SK-N-SH treated with all-trans-retinoic acid at 6 μM for 48 hours (cell line): Measurements from ENCODE around the gene MMS22L.
A peak's percentile ranks its signal among the peaks of the same experiment; 100 is the strongest.

Experiments
- ATAC-seq: fragments of 200-7000 bp; cut with Tn5 transposase; 3 replicates; pipeline ENCODE4 v1.9.1; 2020; ENCODE audit warnings: mild to moderate bottlenecking, moderate library complexity
- BACH2 ChIP-seq: fragments of 250-450 bp; sonication (Bioruptor Pico); IDR thresholded peaks from 2 replicates; pipeline ENCODE4 v1.9.0; 2021; ENCODE audit warnings: mild to moderate bottlenecking, borderline replicate concordance
- CSDC2 ChIP-seq: fragments of 250-450 bp; sonication (Bioruptor Pico); IDR thresholded peaks from 2 replicates; pipeline ENCODE4 v1.5.0; 2020; ENCODE audit warnings: mild to moderate bottlenecking, moderate library complexity
- CSRNP3 ChIP-seq: fragments of 250-450 bp; sonication (Bioruptor Pico); IDR thresholded peaks from 2 replicates; pipeline ENCODE4 v1.5.1; 2021; ENCODE audit warnings: mild to moderate bottlenecking, moderate library complexity
- GLIS3 ChIP-seq: fragments of 250-450 bp; sonication (Bioruptor Pico); IDR thresholded peaks from 2 replicates; pipeline ENCODE4 v1.5.0; 2020; ENCODE audit warnings: mild to moderate bottlenecking, moderate library complexity
- ISL1 ChIP-seq: fragments of 250-450 bp; sonication (Bioruptor Pico); IDR thresholded peaks from 2 replicates; pipeline ENCODE4 v2.1.2; 2022; ENCODE audit warnings: mild to moderate bottlenecking, moderate library complexity
- OSR1 ChIP-seq: fragments of 250-450 bp; sonication (Bioruptor Pico); IDR thresholded peaks from 2 replicates; pipeline ENCODE4 v1.8.0; 2022; ENCODE audit warnings: moderate library complexity, mild to moderate bottlenecking, inconsistent platforms
- POU6F1 ChIP-seq: fragments of 250-450 bp; sonication (Bioruptor Pico); IDR thresholded peaks from 2 replicates; pipeline ENCODE4 v1.8.0; 2021; ENCODE audit warnings: low read depth, mild to moderate bottlenecking, moderate library complexity, borderline replicate concordance
- PPARA ChIP-seq: fragments of 250-450 bp; sonication (Bioruptor Pico); IDR thresholded peaks from 2 replicates; pipeline ENCODE4 v1.5.0; 2020; ENCODE audit warnings: mild to moderate bottlenecking, borderline replicate concordance
- RARB ChIP-seq: fragments of 250-450 bp; sonication (Bioruptor Pico); IDR thresholded peaks from 2 replicates; pipeline ENCODE4 v1.8.0; 2021; ENCODE audit warnings: mild to moderate bottlenecking, moderate library complexity
- TCF4 ChIP-seq: fragments of 250-450 bp; sonication (Bioruptor Pico); IDR thresholded peaks from 2 replicates; pipeline ENCODE4 v1.8.0; 2021; ENCODE audit warnings: mild to moderate bottlenecking, moderate library complexity, borderline replicate concordance
- TOX ChIP-seq: fragments of 250-450 bp; sonication (Bioruptor Pico); IDR thresholded peaks from 2 replicates; pipeline ENCODE4 v1.8.0; 2021; ENCODE audit warnings: mild to moderate bottlenecking, moderate library complexity, borderline replicate concordance
- ZC3H10 ChIP-seq: fragments of 250-450 bp; sonication (Bioruptor Pico); IDR thresholded peaks from 2 replicates; pipeline ENCODE4 v1.5.1; 2021; ENCODE audit warnings: mild to moderate bottlenecking, moderate library complexity
- ZFP3 ChIP-seq: fragments of 250-450 bp; sonication (Bioruptor Pico); IDR thresholded peaks from 2 replicates; pipeline ENCODE4 v1.5.0; 2020; ENCODE audit warnings: mild to moderate bottlenecking, moderate library complexity
- ZFP30 ChIP-seq: fragments of 450-650 bp; formaldehyde crosslinking; IDR thresholded peaks from 2 replicates; pipeline ENCODE4 v1.5.0; 2022; ENCODE audit warnings: mild to moderate bottlenecking, moderate library complexity
- ZNF565 ChIP-seq: fragments of 450-650 bp; formaldehyde crosslinking; conservative IDR thresholded peaks from 2 replicates; pipeline ENCODE4 v1.5.0; 2020; ENCODE audit warnings: low read depth, mild to moderate bottlenecking, moderate library complexity
- ZNF70 ChIP-seq: fragments of 450-650 bp; formaldehyde crosslinking; IDR thresholded peaks from 2 replicates; pipeline ENCODE4 v1.5.0; 2020; ENCODE audit warnings: mild to moderate bottlenecking, moderate library complexity
- ZNF8 ChIP-seq: fragments of 450-650 bp; formaldehyde crosslinking; IDR thresholded peaks from 2 replicates; pipeline ENCODE4 v1.5.0; 2020; ENCODE audit warnings: mild to moderate bottlenecking, moderate library complexity
- TF ChIP-seq, protein P1 (sequence below): fragments of 250-450 bp; sonication (Bioruptor Pico); IDR thresholded peaks from 2 replicates; pipeline ENCODE4 v1.8.0; 2020; ENCODE audit warnings: mild to moderate bottlenecking, moderate library complexity, borderline replicate concordance
- TF ChIP-seq, protein P2 (sequence below): fragments of 250-450 bp; sonication (Bioruptor Pico); IDR thresholded peaks from 2 replicates; pipeline ENCODE4 v1.5.0; 2020; ENCODE audit warnings: mild to moderate bottlenecking, moderate library complexity
- TF ChIP-seq, protein P3 (sequence below): fragments of 250-450 bp; sonication (Bioruptor Pico); IDR thresholded peaks from 2 replicates; pipeline ENCODE4 v1.5.1; 2020; ENCODE audit warnings: low read depth, mild to moderate bottlenecking, moderate library complexity

MMS22L gene

GRCh38 chr6:97123112-97123511, 159.9 kb downstream of the MMS22L start:
- ATAC-seq, result no peak
- TF ChIP-seq OSR1 (CRISPR knock-in tag) (no peak), CSDC2 (no peak), ZFP30 (no peak), ZC3H10 (CRISPR knock-in tag) (no peak), GLIS3 (CRISPR knock-in tag) (no peak), RARB (CRISPR knock-in tag) (no peak), ZNF565 (no peak), TCF4 (CRISPR knock-in tag) (no peak), CSRNP3 (CRISPR knock-in tag) (no peak), TOX (CRISPR knock-in tag) (no peak), ISL1 (CRISPR knock-in tag) (no peak), ZFP3 (CRISPR knock-in tag) (no peak), PPARA (no peak), ZNF8 (CRISPR knock-in tag) (no peak), ZNF70 (no peak), POU6F1 (CRISPR knock-in tag) (no peak)
- TF ChIP-seq, protein P1, sequence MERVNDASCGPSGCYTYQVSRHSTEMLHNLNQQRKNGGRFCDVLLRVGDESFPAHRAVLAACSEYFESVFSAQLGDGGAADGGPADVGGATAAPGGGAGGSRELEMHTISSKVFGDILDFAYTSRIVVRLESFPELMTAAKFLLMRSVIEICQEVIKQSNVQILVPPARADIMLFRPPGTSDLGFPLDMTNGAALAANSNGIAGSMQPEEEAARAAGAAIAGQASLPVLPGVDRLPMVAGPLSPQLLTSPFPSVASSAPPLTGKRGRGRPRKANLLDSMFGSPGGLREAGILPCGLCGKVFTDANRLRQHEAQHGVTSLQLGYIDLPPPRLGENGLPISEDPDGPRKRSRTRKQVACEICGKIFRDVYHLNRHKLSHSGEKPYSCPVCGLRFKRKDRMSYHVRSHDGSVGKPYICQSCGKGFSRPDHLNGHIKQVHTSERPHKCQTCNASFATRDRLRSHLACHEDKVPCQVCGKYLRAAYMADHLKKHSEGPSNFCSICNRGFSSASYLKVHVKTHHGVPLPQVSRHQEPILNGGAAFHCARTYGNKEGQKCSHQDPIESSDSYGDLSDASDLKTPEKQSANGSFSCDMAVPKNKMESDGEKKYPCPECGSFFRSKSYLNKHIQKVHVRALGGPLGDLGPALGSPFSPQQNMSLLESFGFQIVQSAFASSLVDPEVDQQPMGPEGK (CRISPR knock-in tag), result no peak
- TF ChIP-seq, protein P2, sequence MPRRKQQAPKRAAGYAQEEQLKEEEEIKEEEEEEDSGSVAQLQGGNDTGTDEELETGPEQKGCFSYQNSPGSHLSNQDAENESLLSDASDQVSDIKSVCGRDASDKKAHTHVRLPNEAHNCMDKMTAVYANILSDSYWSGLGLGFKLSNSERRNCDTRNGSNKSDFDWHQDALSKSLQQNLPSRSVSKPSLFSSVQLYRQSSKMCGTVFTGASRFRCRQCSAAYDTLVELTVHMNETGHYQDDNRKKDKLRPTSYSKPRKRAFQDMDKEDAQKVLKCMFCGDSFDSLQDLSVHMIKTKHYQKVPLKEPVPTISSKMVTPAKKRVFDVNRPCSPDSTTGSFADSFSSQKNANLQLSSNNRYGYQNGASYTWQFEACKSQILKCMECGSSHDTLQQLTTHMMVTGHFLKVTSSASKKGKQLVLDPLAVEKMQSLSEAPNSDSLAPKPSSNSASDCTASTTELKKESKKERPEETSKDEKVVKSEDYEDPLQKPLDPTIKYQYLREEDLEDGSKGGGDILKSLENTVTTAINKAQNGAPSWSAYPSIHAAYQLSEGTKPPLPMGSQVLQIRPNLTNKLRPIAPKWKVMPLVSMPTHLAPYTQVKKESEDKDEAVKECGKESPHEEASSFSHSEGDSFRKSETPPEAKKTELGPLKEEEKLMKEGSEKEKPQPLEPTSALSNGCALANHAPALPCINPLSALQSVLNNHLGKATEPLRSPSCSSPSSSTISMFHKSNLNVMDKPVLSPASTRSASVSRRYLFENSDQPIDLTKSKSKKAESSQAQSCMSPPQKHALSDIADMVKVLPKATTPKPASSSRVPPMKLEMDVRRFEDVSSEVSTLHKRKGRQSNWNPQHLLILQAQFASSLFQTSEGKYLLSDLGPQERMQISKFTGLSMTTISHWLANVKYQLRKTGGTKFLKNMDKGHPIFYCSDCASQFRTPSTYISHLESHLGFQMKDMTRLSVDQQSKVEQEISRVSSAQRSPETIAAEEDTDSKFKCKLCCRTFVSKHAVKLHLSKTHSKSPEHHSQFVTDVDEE, result no peak

GRCh38 chr6:97120511-97120910, 162.5 kb downstream of the MMS22L start:
- TF ChIP-seq ZNF565 (peak; percentile 78; the same call in 1 of the 2 replicates), ZFP30 (no peak)
- ATAC-seq, result no peak

DNA sequence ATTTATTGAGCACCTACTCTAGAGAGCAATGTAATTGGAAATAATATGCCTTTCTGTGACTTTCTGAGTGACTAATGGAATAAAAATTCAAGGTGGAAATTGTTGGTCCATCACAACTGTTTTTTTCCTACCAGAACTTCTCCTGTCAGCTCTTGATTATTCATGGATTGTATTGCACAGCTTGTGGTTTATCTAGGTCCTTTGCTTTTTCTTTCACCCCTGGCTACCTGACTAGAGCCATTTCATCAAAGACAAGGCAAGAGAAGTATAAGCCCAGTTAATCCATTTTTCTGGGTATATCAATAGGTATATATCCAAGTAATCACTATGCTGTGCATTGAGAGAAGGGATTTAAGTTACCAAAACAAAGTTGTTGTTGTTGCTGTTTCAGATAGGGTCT, 168.4 kb downstream of the MMS22L start:
- no peak for ATAC-seq
- TF ChIP-seq ZNF565 (no peak), BACH2 (CRISPR knock-in tag) (no peak), ZFP3 (CRISPR knock-in tag) (no peak), ISL1 (CRISPR knock-in tag) (no peak), ZNF8 (CRISPR knock-in tag) (no peak), ZNF70 (no peak)
- TF ChIP-seq, protein P3, sequence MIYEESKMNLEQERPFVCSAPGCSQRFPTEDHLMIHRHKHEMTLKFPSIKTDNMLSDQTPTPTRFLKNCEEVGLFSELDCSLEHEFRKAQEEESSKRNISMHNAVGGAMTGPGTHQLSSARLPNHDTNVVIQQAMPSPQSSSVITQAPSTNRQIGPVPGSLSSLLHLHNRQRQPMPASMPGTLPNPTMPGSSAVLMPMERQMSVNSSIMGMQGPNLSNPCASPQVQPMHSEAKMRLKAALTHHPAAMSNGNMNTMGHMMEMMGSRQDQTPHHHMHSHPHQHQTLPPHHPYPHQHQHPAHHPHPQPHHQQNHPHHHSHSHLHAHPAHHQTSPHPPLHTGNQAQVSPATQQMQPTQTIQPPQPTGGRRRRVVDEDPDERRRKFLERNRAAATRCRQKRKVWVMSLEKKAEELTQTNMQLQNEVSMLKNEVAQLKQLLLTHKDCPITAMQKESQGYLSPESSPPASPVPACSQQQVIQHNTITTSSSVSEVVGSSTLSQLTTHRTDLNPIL (CRISPR knock-in tag), result no peak
- TF ChIP-seq, protein P1 (CRISPR knock-in tag), result no peak
